Adrenal gland (tissue), 12 donors: Measurements from ENCODE around the gene NLRP5. TPM values are rescaled to one million over a fixed set of nuclear protein-coding genes. Genes with fewer than 3 reads are reported as not detected.
"Not testable (repeated sequence)": the region's sequence is repeated elsewhere in the genome, so short reads cannot be mapped to it uniquely, and the experiment has no call there.

ENCODE experiments used
- DNase-seq, 7 donors: peaks; one replicate each; pipeline ENCODE4 v3.0.0-alpha.2; 2019 to 2020
- H3K27ac ChIP-seq, 5 donors: fragments of 200-600 bp; sonication (generic) in 4 of 5; 1 replicate in 3 of 5; 2 replicates in 2 of 5; pipeline versions ENCODE4 v1.5.1 to v1.8.0; 2016 to 2020; ENCODE audit warnings: mild to moderate bottlenecking in 1 of 5
- H3K27me3 ChIP-seq: fragments of 200-600 bp; 2 replicates; pipeline ENCODE4 v1.8.0; 2021
- H3K36me3 ChIP-seq, 2 donors: fragments of 200-600 bp; replicated peaks in 1 of 2; 1 replicate in 1 of 2; 2 replicates in 1 of 2; pipeline versions ENCODE4 v1.5.1 to v1.8.0; 2018 to 2022
- H3K4me1 ChIP-seq, 2 donors: fragments of 200-600 bp; replicated peaks in 1 of 2; 1 replicate in 1 of 2; 2 replicates in 1 of 2; pipeline versions ENCODE4 v1.5.1 to v1.8.0; 2018 to 2021
- H3K4me3 ChIP-seq, 4 donors: fragments of 200-600 bp; sonication (generic) in 3 of 4; one replicate each; pipeline ENCODE4 v1.5.1; 2016 to 2018
- H3K9me3 ChIP-seq, 3 donors: fragments of 200-600 bp; sonication (generic) in 1 of 3; replicated peaks in 1 of 3; 1 replicate in 2 of 3; 2 replicates in 1 of 3; pipeline versions ENCODE4 v1.5.1 to v1.8.0; 2016 to 2021
- CTCF ChIP-seq, 6 experiments: fragments of 450-650 bp in 4 of 6; fragments of 200-600 bp in 2 of 6; sonication (generic) in 1 of 6; IDR thresholded peaks; 1 replicate in 5 of 6; 2 replicates in 1 of 6; pipeline versions ENCODE4 v1.5.1 to v1.8.0; 2016 to 2021; ENCODE audit warnings: antibody characterized with exemption in 6 of 6, mild to moderate bottlenecking in 2 of 6, moderate library complexity in 1 of 6
- POLR2A ChIP-seq, 2 donors: fragments of 450-650 bp; IDR thresholded peaks; one replicate each; pipeline ENCODE4 v1.6.1; 2017; ENCODE audit warnings: antibody characterized with exemption in 2 of 2, mild to moderate bottlenecking in 2 of 2, moderate library complexity in 1 of 2
- WGBS, 4 donors: extraction: QIAGEN DNeasy Blood & Tissue Kit in 2 of 4; methylation state at CpG; one replicate each; pipeline versions ENCODE4 v1.1.5 to v1.1.7; 2013 to 2017; 5-methylcytosine and 5-hydroxymethylcytosine counted together
- intact Hi-C, 2 donors: fragments of 100-400 bp; cut with DNase I; formaldehyde crosslinking; loops; one replicate each; pipeline versions ENCODE4 v1.14.1 to v1.15.0; 2022 to 2023
- polyA plus RNA-seq, 3 donors: library from polyadenylated mRNA; stranded (reverse); fragments of 200-250 nt in 2 of 3; fragments of 350-450 nt in 1 of 3; fragmentation: Illumina TruSeq in 1 of 3; extraction: RNeasy Lipid Tissue Mini Kit (QIAGEN cat#74804) in 1 of 3; gene quantifications; one replicate each; pipeline ENCODE4 v1.2.3, GENCODE V29; 2013 to 2014
- total RNA-seq, 9 donors: library from RNA; depleted of rRNA in 4 of 9; stranded (reverse); fragments of >200 nt in 4 of 9; fragments of 120-200 nt in 1 of 9; fragmentation: NEBNext Ultra II Directional in 1 of 9; extraction: Animal tissue kit (Norgen Biotek cat#: 25700) in 1 of 9; gene quantifications; one replicate each; pipeline versions ENCODE4 v1.1.0 to v1.2.4, GENCODE V29; 2013 to 2023
- donor health status: healthy with polysubstance abuse.
- donor health status: Bipolar disorder and iron deficiency.
- donor health status: DM: yes; HTN: yes; CAD: no.
- donor health status: DM: no; HTN: no; CAD: no.
- donor health status: DM: no; HTN: no; CAD: no.
- donor health status: DM: yes; HTN: yes; CAD: no.

The NLRP5 gene
- total and polyA plus RNA-seq, 12 donors = not detected

GRCh38 chr19:56104423-56104822, 117.8 kb downstream of the NLRP5 start:
- Histone ChIP-seq H3K27ac (peak overlapping the region in 2 of 5 donors; percentile 45 to 66), H3K4me1 (peaks cover 27 to 40% of the 10 kb centered on the region in 2 donors), H3K4me3 (no peak overlapping the region), H3K9me3 (no peaks in the 10 kb centered on the region), H3K27me3 (no peaks in the 10 kb centered on the region), H3K36me3 (peaks cover 0 to 21% of the 10 kb centered on the region in 2 donors)
- TF ChIP-seq CTCF (IDR thresholded peaks at IDR 0.05) (no peak), POLR2A (IDR thresholded peaks at IDR 0.05) (no peak)
- DNase-seq = no peak
- intact Hi-C loops = no loop called here
- WGBS, 4 donors = 91 to 94% (median 92%) methylated on average over 17 to 28 of the region's 29 CpGs

- Histone ChIP-seq H3K4me3 (no peak overlapping the region), H3K27ac (peak overlapping the region in 4 of 5 donors; percentile 64 to 72 (median 66)), H3K27me3 (no peaks in the 10 kb centered on the region), H3K36me3 (peaks cover 0 to 18% of the 10 kb centered on the region in 2 donors), H3K4me1 (peaks cover 35 to 48% of the 10 kb centered on the region in 2 donors), H3K9me3 (no peaks in the 10 kb centered on the region)
- peak; percentile 79 to 93 (median 91) for DNase-seq
- 14 to 23% (median 18%) methylated on average over 20 to 22 of the region's 22 CpGs for WGBS, 4 donors
- TF ChIP-seq POLR2A (IDR thresholded peaks at IDR 0.05) = no peak
- TF ChIP-seq CTCF (IDR thresholded peaks at IDR 0.05) = peak; percentile 67 to 83 (median 80)
- intact Hi-C loops = no loop called here
These were observed 118.6 kb downstream of the NLRP5 start for GRCh38 chr19:56105090-56105701.

- peaks cover 0 to 18% of the 10 kb centered on the region in 2 donors for H3K36me3 ChIP-seq
- H3K9me3 ChIP-seq, intact Hi-C loops, H3K4me3 ChIP-seq, DNase-seq, H3K27me3 ChIP-seq: not testable (repeated sequence)
- H3K4me1 ChIP-seq = peaks cover 42 to 55% of the 10 kb centered on the region in 2 donors
- 93 to 95% (median 94%) methylated on average over 37 to 61 of the region's 61 CpGs for WGBS, 4 donors
- H3K27ac ChIP-seq = peak overlapping the region in 3 of 5 donors; percentile 64 to 72 (median 66)
These were observed 119.3 kb downstream of the NLRP5 start for GRCh38 chr19:56105831-56106396.

GRCh38 chr19:56106397-56106849, 119.8 kb downstream of the NLRP5 start:
- no peak for DNase-seq
- Histone ChIP-seq H3K9me3 (no peaks in the 10 kb centered on the region), H3K4me3 (no peak overlapping the region), H3K27me3 (no peaks in the 10 kb centered on the region), H3K36me3 (peaks cover 0 to 13% of the 10 kb centered on the region in 2 donors), H3K4me1 (peaks cover 47 to 60% of the 10 kb centered on the region in 2 donors), H3K27ac (peak overlapping the region in 2 of 5 donors; percentile 2 to 19)
- TF ChIP-seq CTCF (IDR thresholded peaks at IDR 0.05) (no peak), POLR2A (IDR thresholded peaks at IDR 0.05) (no peak)
- WGBS, 4 donors = 83 to 86% (median 85%) methylated on average over 21 to 27 of the region's 27 CpGs
- intact Hi-C loops = no loop called here
